Astrocyte of the spinal cord (primary cell): ENCODE measurements around the gene RAB28.

Experiments used
- DNase-seq: peaks from one replicate; pipeline ENCODE4 v3.0.0; 2011; ENCODE audit warnings: low read depth, low spot score
- H3K4me3 ChIP-seq: 2 replicates; pipeline ENCODE4 v1.5.1; 2011; ENCODE audit warnings: low read depth, mild to moderate bottlenecking, low read length, moderate library complexity
- CTCF ChIP-seq: IDR thresholded peaks from 2 replicates; pipeline ENCODE4 v1.5.1; 2012; ENCODE audit warnings: low read depth, mild to moderate bottlenecking, low read length, inconsistent platforms
- in situ Hi-C: cut with HindIII; loops from 2 replicates; pipeline ENCODE4 v1.10.0; 2017; ENCODE audit warnings: low sequenced_read_pairs

Gene RAB28

GRCh38 chr4:13355111-13355880, 128.8 kb downstream of the RAB28 start:
- TF ChIP-seq CTCF: no peak
- no peak overlapping the region for H3K4me3 ChIP-seq
- peak; percentile 5 for DNase-seq
- in situ Hi-C loops: no loop called here

- in situ Hi-C loops: no loop called here
- DNase-seq: peak; percentile 26
- H3K4me3 ChIP-seq: no peak overlapping the region
- no peak for TF ChIP-seq CTCF
Measured at GRCh38 chr4:13349096-13349495, 135.0 kb downstream of the RAB28 start.

GRCh38 chr4:13348216-13348615, 135.9 kb downstream of the RAB28 start:
- in situ Hi-C loops: no loop called here
- no peak for DNase-seq

GRCh38 chr4:13347517-13348125, 136.5 kb downstream of the RAB28 start:
- peak; percentile 49 for DNase-seq
- TF ChIP-seq CTCF: no peak
- no peak overlapping the region for H3K4me3 ChIP-seq
- in situ Hi-C loops: no loop called here

More at GRCh38 chr4:13348216-13348615, 135.9 kb downstream of the RAB28 start:
- no peak for TF ChIP-seq CTCF
- H3K4me3 ChIP-seq: no peak overlapping the region

- in situ Hi-C loops: no loop called here
- no peak for TF ChIP-seq CTCF
- DNase-seq: no peak
- no peak overlapping the region for H3K4me3 ChIP-seq
Measured at GRCh38 chr4:13344216-13344615, 139.9 kb downstream of the RAB28 start.

- in situ Hi-C loops: no loop called here
- H3K4me3 ChIP-seq: no peak overlapping the region
- no peak for DNase-seq
- TF ChIP-seq CTCF: no peak
Measured at GRCh38 chr4:13340672-13341071, 143.5 kb downstream of the RAB28 start.
